ENCODE measurements around the gene RPL6. TPM values are rescaled to one million over a fixed set of nuclear protein-coding genes. Genes with fewer than 3 reads are reported as not detected.
"Not testable (repeated sequence)": the region's sequence is repeated elsewhere in the genome, so short reads cannot be mapped to it uniquely, and the experiment has no call there.

Gene RPL6
- total RNA-seq, 4 donors from 2014 or later = 947 to 1,918 (median 1,526) TPM

GRCh38 chr12:112439769-112440168 lies 30.4 kb upstream of the RPL6 start:
- TF ChIP-seq EP300 (IDR thresholded peaks at IDR 0.05) (no peak), POLR2AphosphoS5 (IDR thresholded peaks at IDR 0.05) (no peak), POLR2A (IDR thresholded peaks at IDR 0.05) (no peak)
- TF ChIP-seq, protein P1, sequence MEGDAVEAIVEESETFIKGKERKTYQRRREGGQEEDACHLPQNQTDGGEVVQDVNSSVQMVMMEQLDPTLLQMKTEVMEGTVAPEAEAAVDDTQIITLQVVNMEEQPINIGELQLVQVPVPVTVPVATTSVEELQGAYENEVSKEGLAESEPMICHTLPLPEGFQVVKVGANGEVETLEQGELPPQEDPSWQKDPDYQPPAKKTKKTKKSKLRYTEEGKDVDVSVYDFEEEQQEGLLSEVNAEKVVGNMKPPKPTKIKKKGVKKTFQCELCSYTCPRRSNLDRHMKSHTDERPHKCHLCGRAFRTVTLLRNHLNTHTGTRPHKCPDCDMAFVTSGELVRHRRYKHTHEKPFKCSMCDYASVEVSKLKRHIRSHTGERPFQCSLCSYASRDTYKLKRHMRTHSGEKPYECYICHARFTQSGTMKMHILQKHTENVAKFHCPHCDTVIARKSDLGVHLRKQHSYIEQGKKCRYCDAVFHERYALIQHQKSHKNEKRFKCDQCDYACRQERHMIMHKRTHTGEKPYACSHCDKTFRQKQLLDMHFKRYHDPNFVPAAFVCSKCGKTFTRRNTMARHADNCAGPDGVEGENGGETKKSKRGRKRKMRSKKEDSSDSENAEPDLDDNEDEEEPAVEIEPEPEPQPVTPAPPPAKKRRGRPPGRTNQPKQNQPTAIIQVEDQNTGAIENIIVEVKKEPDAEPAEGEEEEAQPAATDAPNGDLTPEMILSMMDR (IDR thresholded peaks at IDR 0.05) = no peak
- H3K9me3 ChIP-seq = no peaks in the 10 kb centered on the region
- peaks cover 0 to 18% (median 0%) of the 10 kb centered on the region in 3 donors for H3K4me1 ChIP-seq
- no peaks in the 10 kb centered on the region for H3K36me3 ChIP-seq
- no peak overlapping the region for H3K4me3 ChIP-seq
- ATAC-seq = no peak
- no peaks in the 10 kb centered on the region for H3K27me3 ChIP-seq
- no peak overlapping the region for H3K27ac ChIP-seq

DNA sequence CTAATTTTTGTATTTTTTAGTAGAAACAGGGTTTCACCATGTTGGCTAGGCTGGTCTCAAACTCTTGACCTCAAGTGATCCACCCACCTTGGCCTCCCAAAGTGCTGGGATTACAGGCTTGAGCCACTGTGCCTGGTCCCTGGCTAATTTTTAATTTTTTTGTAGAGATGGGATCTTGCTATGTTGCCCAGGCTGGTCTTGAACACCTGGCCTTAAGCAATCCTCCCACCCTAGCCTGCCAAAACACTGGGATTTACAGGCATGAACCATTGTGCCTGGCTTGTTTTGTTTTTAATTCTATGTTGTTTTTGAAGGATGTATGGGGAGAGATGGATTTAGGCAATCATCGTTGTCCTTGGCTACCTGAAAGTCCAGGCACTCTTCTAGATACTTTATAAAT lies 29.2 kb upstream of the RPL6 start:
- not testable (repeated sequence) for H3K27ac ChIP-seq, H3K27me3 ChIP-seq, ATAC-seq, H3K36me3 ChIP-seq, H3K9me3 ChIP-seq, H3K4me3 ChIP-seq
- WGBS, 2 donors (ENCODE audit: low coverage in 1 of 2) = 100% methylated on average over 1 of the region's 1 CpG
- peaks cover 0 to 18% (median 0%) of the 10 kb centered on the region in 3 donors for H3K4me1 ChIP-seq

DNA sequence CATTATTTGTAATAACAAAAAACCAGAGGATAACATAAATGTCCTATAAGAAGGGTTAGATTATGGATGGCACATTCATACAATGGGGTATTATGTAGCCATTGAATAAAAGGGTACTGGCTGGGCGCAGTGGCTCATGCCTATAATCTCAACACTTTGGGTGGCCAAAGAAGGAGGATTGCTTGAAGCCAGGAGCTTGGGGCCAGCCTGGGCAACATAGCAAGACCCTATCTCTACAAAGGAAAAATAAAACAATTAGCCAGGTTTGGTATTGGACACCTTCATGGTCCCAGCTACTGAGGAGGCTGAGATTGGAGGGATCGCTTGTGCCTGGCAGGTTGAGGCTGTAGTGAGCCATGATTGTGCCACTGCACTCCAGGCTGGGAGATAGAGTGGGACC lies 24.1 kb upstream of the RPL6 start:
- Histone ChIP-seq H3K27me3 (no peaks in the 10 kb centered on the region), H3K4me3 (no peak overlapping the region), H3K4me1 (peaks cover 0 to 6% (median 0%) of the 10 kb centered on the region in 3 donors), H3K27ac (no peak overlapping the region), H3K36me3 (peaks cover 0 to 5% of the 10 kb centered on the region in 2 donors), H3K9me3 (no peaks in the 10 kb centered on the region)
- no peak for ATAC-seq
- TF ChIP-seq POLR2AphosphoS5 (IDR thresholded peaks at IDR 0.05) (no peak), EP300 (IDR thresholded peaks at IDR 0.05) (no peak), POLR2A (IDR thresholded peaks at IDR 0.05) (no peak)
- TF ChIP-seq, protein P1 (IDR thresholded peaks at IDR 0.05) = no peak
- 91 to 100% methylated on average over 1 to 2 of the region's 2 CpGs for WGBS, 2 donors (ENCODE audit: low coverage in 1 of 2)

- no peak for ATAC-seq
- TF ChIP-seq POLR2AphosphoS5 (IDR thresholded peaks at IDR 0.05) = no peak
- no peak for TF ChIP-seq EP300 (IDR thresholded peaks at IDR 0.05)
- TF ChIP-seq POLR2A (IDR thresholded peaks at IDR 0.05) = no peak
- Histone ChIP-seq H3K27me3 (no peaks in the 10 kb centered on the region), H3K36me3 (peaks cover 0 to 5% of the 10 kb centered on the region in 2 donors), H3K27ac (no peak overlapping the region), H3K4me1 (no peaks in the 10 kb centered on the region), H3K9me3 (no peaks in the 10 kb centered on the region), H3K4me3 (no peak overlapping the region)
- WGBS, 2 donors (ENCODE audit: low coverage in 1 of 2) = 78 to 88% methylated on average over 2 to 3 of the region's 3 CpGs
Observed at GRCh38 chr12:112431965-112432364, 22.6 kb upstream of the RPL6 start.

- Histone ChIP-seq H3K27me3 (no peaks in the 10 kb centered on the region), H3K4me3 (no peak overlapping the region), H3K27ac (no peak overlapping the region), H3K4me1 (no peaks in the 10 kb centered on the region), H3K36me3 (peaks cover 0 to 5% of the 10 kb centered on the region in 2 donors), H3K9me3 (no peaks in the 10 kb centered on the region)
- TF ChIP-seq POLR2A (IDR thresholded peaks at IDR 0.05) (no peak), EP300 (IDR thresholded peaks at IDR 0.05) (no peak), POLR2AphosphoS5 (IDR thresholded peaks at IDR 0.05) (no peak)
- TF ChIP-seq, protein P1 (IDR thresholded peaks at IDR 0.05) = no peak
- 62 to 81% methylated on average over 5 of the region's 5 CpGs for WGBS, 2 donors (ENCODE audit: low coverage in 1 of 2)
- ATAC-seq = no peak
Observed at GRCh38 chr12:112430929-112431328, 21.5 kb upstream of the RPL6 start.

DNA sequence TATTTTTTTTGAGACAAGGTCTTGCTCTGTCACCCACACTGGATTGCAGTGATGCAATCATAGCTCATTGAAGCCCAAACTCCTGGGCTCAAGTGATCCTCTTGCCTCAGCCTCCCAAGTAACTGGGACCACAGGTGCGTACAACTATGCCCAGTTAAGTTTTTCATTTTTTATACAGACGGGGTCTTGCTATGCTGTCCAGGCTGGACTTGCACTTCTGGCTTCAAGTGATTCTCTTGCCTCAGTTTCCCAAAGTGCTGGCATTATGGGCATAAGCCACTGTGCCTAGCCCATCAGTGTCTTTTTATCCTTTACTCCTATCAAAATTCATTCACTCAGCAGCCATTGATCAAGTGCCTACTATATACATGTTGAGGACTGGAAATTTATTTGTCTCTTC lies 18.4 kb upstream of the RPL6 start:
- Histone ChIP-seq H3K27me3 (no peaks in the 10 kb centered on the region), H3K27ac (no peak overlapping the region), H3K9me3 (no peaks in the 10 kb centered on the region), H3K36me3 (peaks cover 0 to 5% of the 10 kb centered on the region in 2 donors), H3K4me1 (peaks cover 0 to 27% (median 2%) of the 10 kb centered on the region in 3 donors), H3K4me3 (no peak overlapping the region)
- ATAC-seq = no peak
- no peak for TF ChIP-seq POLR2A (IDR thresholded peaks at IDR 0.05)
- TF ChIP-seq POLR2AphosphoS5 (IDR thresholded peaks at IDR 0.05) = no peak
- no peak for TF ChIP-seq EP300 (IDR thresholded peaks at IDR 0.05)
- TF ChIP-seq, protein P1 (IDR thresholded peaks at IDR 0.05) = no peak
- 100% methylated on average over 1 of the region's 2 CpGs for WGBS, 2 donors (ENCODE audit: low coverage in 1 of 2)
